Myometrial cell (primary cell): ENCODE results near the gene HAGHL. TPM values are rescaled to one million over a fixed set of nuclear protein-coding genes. Genes with fewer than 3 reads are reported as not detected.

ENCODE experiments used
- total RNA-seq: library from RNA; depleted of rRNA; stranded (reverse); fragments of >200 nt; gene quantifications from 2 replicates; pipeline ENCODE4 v1.2.3, GENCODE V29; 2015

HAGHL gene, protein sequence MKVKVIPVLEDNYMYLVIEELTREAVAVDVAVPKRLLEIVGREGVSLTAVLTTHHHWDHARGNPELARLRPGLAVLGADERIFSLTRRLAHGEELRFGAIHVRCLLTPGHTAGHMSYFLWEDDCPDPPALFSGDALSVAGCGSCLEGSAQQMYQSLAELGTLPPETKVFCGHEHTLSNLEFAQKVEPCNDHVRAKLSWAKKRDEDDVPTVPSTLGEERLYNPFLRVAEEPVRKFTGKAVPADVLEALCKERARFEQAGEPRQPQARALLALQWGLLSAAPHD
- total RNA-seq, result 13.5 and 15.2 TPM in 2 replicates

DNA sequence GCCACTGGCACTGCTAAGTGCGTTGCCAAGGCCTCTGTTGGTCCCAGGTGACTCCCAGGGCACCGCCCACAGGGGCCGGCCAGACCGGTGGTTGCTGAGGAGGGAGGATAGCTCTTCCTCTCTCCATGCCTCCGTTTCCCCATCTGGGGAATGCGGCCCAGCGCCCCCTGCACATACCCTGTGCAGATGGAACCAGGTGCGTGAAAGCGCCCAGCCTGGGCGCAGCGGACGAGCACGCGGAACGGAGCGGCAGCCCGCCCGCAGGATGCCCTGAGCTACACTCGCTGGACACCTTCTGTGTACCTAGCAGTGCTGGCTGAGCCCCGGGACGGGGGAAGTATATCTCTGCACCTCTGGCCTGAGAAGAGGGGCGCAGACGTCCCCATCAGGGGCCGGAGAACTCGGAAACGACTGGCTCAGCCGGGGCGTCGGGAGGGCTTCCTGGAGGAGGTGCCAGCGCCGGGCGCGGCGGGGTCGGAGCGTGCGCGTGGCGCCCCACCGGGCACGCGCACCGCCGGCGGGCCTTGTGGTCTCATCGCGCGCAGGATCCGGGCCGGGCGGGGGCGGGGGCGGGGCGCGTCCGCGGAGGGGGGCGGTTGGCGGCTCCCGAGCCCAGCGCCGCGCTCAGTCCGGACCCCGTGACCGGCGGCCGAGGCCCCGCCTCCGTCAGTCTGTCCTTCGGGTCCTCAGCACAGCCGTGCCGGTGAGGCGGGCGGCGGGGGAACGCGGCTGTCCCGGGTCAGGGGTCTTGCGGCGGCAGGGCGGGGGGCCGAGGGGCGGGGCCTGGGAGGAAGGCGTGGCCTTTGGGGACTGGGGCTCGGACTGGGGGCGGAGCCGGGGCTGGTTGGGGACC lies at the start of gene HAGHL, which contains the start of gene CCDC78:
HAGHL (plus strand) TSS at position 669 of the 853 bp plus-strand sequence. CDS start 404 bp downstream, outside the sequence.
CCDC78 (minus strand) TSS at position 6 of the 853 bp plus-strand sequence. CDS start 76 bp downstream, outside the sequence.

DNA sequence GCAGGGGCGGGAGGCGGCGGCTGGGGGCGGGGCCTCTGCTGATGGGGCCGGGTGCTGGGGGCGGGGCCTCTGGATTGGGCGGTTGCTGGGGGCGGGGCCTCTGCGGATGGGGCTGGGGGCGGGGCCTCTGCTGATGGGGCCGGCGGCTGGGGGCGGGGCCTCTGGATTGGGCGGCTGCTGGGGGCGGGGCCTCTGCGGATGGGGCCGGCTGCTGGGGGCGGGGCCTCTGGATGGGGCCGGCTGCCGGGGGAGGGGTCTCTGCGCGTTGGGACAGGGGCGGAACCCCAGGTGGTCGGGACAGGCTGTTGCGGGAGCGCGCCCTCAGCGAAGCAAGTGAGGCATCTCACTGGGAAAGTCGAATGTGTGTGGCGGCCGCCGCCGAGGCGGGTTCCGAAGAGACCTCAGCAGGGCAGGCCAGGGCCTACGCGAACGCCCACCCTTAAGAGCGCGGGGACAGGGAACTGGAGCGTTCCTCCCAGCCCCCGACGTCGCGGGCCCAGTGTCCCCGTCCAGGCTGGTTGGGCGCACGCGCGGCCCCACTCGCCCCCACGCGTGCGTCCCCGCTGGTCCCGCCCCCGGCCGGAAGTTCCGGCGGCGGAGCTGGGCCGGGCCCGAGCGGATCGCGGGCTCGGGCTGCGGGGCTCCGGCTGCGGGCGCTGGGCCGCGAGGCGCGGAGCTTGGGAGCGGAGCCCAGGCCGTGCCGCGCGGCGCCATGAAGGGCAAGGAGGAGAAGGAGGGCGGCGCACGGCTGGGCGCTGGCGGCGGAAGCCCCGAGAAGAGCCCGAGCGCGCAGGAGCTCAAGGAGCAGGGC lies 46.9 kb upstream of the HAGHL start, which contains the start of gene STUB1:
STUB1 (plus strand) TSS at position 597 of the 811 bp plus-strand sequence; CDS start at position 713, 116 bp downstream.

DNA sequence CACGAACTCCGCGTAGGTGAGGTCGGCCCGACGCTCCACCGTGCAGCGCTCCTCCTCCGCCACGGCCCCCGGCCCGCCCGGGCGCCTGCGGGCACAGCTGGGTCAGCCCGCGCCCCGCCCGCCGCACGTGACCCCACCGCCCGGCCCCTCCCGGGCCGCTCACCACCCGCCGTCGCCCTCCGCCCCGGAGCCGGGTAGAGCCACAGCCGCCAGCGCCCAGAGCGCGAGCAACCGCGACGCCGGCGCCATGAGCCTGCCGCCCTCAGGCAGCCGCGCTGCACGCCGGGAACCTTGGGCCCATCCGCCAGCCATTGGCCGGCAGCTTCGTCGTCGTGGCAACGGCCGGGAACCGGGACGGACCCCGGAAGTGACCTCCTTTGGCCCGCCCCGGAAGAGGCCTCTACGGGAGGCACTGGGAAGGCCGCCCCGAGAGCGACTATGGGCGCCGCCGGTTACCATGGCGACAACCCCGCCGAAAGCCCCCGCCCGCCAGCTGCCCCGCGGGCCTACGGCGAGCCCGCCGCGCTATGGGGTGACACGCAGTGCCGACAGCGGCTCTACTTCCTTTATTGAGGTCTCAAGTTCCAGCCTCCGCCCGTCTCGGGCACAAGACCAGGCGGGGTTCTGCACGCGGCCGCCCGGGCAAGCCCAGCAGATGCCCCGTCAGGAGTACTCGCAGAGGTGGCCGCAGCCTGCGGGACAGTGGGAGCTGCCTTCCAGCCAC lies 42.7 kb upstream of the HAGHL start, which contains the start of gene JMJD8:
JMJD8 (minus strand) TSS at position 264 of the 724 bp plus-strand sequence; CDS start at position 249, 15 bp downstream.

DNA sequence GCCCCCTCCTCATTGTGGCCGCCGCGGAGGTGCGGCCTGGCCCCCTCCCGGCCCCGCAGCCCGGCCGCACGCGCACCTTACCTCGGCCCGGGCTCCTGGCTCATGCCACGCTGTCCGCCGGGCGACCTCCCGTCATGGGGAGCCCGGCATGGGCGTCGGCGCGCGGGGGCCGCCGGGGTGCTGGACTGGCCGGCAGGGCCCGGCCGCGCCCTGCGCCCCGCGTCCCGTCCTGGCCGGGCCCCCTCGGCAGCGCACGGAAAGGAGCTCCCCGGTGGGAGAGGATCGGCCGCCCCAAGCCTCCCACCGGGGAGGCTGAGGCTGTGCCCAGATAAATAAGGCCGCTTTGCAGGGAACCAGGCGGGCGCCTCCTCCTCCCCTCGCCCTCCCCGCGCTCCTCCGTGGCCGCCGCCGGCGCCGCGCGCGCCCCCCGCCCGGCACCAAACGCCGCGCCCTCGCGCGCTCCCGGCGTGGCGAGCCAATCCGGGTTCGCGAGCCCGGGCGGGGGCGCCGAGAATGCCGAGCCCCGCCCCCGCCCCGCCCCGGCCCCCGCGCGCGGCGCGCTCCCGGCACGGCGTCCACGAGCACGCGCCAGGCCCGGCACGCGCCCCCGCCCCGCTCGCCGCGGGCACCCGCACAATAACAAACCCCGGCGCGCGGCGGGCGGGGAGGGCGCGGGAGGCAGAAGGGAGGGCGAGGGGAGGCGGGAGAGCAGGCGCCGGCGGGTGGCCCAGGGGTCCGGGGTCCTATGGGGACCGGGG lies 21.3 kb upstream of the HAGHL start, which contains the start of gene FBXL16:
FBXL16 (minus strand) TSS at position 371 of the 758 bp plus-strand sequence. CDS start 8,396 bp downstream, outside the sequence.

DNA sequence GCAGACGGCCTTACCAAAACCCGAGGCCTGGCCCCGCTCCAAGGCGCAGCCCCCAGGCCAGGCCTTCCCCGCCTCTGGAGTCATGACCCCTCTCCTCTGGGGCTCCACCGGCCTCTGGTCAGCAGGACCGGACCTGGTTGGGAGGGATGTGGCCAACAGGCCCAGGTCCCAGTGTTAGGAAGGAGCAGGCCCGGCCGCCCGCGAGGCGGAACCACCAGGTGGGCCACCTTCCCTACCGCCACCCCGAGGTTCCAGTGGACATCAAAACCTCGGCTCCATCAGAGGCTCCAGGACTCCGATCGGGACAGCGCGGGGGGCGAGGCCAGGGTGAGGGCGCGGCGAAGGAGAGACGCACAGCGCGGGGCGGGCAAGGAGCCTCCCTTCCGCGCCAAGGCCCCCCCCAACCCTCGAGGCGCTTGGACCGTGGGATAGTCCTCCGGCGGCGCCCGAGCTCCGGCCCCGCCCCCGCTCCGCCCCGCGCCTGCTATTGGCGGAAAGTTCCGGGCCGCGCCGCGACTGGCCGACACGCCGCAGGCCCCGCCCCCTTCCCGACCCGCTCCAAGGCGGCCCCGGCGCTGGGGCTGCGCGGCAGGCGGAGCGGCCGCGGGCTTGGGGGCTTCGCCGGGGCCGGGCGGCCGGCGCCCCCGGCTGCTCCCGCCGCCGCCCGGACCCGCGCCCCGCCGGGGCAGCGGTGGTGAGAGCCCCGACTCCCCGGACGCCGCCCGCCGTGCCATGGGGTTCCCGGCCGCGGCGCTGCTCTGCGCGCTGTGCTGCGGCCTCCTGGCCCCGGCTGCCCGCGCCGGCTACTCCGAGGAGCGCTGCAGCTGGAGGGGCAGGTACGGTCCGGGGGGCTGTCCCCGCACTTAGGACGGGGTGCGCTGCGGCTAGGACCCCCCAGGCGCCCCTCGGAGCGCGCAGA lies 12.1 kb upstream of the HAGHL start, which contains the start of gene METRN:
METRN (plus strand) TSS at position 561 of the 919 bp plus-strand sequence; CDS start at position 733, 172 bp downstream.

DNA sequence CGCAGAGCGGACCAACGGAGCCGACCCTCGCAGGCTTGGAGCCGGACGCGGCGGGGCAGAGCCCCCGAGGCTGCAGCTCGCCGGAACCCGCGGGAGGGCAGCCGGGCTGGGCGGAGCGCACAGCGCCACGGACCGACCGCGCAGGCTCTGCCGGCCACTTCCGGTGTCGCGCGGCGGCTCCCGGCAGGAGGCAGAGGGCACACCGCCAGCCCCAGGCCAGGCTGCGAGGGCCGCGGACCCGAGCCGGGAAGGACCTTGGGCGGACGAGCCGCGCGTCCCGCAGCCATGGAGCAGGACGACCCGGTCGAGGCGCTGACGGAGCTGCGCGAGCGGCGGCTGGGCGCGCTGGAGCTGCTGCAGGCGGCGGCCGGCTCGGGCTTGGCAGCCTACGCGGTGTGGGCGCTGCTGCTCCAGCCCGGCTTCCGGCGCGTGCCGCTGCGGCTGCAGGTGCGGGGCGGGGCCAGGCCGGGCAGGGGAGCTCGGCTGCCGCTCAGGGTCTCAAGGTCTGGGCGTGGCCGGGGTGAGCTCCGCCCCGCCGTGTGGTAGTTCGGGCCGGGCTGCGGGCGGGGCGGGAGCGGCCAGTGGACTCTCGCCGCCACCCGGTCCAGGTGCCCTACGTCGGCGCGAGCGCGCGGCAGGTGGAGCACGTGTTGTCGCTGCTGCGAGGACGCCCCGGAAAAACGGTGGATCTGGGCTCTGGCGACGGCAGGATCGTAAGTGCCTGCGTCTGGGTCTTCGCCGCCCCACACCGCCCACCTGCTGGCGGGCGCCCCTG lies 5.7 kb upstream of the HAGHL start, which contains the start of gene ANTKMT:
ANTKMT (plus strand) TSS at position 157 of the 775 bp plus-strand sequence; CDS start at position 286, 129 bp downstream.

DNA sequence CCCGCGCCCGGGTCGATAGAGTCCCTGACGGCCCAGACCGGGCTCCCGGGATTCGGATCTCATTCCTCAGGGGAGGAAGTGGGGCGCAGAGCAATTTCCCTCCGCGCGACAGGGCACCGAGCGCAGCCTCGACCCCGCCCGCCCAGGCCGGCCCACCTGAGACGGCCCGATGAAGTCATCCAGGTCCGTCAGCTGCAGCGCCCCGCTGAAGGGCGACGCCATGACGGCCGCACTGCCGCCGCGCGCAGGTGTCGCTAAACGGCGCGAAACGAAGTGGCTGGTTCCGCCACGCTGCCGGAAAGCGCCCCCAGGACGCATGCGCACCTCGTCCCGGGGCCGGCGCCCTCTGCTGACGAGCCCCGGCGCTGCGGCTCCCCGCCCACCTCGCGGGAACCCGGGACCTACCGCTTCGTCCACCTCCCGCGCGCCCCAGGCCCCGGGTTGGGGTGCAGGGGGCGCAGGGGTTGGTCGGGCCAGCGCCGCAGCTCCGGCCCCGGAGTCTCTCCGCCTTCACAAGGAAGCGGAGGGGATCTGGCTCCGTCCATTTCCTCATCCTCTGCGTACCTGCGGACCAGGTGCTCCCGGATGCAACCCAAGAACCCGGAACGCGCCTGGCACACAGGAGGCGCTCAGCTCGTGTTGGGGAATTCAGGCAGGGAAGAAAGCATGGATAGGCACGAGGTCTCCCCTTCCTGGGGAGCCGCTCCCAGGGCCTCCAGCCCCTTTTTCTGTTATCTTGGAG lies 14.0 kb downstream of the HAGHL start, which contains the start of gene CIAO3:
CIAO3 (minus strand) TSS at position 234 of the 742 bp plus-strand sequence; CDS start at position 222, 12 bp downstream.

DNA sequence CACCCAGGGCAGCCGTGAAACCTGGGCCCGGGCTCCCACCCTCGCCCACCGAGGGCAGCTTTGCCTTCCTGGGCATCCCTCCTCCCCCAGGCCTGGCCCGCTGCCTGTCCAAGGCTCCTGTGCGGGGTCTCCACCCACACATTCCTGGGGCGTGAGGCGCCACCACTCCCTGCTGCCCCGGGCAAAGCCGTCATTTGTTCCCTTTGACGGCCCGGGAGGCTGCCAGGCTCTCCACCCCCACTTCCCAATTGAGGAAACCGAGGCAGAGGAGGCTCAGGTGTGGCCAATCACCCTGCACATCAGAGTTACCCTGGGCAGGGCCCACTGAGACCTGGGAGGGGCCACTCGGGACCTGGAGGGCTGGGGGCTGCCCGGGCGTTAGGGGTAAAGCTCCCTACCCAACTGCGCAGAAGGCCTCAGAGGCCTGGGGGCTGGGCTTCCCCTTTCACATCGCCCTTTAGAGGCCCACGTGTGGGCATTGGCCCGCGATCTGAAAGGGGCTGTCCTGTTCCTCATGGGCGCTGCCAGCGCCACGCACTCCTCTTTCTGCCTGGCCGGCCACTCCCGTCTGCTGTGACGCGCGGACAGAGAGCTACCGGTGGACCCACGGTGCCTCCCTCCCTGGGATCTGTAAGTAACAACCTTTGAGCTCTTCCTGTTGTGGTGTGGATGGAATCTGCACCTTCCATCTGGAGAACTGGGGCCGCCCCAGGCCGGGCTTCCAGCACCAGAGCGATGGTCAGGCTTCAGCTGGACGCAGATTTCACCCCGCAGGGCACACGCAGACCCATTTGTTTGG lies 33.8 kb downstream of the HAGHL start, which contains the start of gene MSLN:
MSLN (plus strand) TSS at position 190 of the 799 bp plus-strand sequence. CDS start 1,947 bp downstream, outside the sequence.

Other genes starting within 250 kb of the HAGHL start
- 34.9 and 35.8 TPM in 2 replicates for gene CAPN15, start 199.4 kb upstream of the HAGHL start, total RNA-seq
- not detected in 2 replicates for gene PRR35, start 166.7 kb upstream of the HAGHL start, total RNA-seq
- 2.8 and 3.2 TPM in 2 replicates for gene NHLRC4, start 160.1 kb upstream of the HAGHL start, total RNA-seq
- 37.4 and 48.4 TPM in 2 replicates for gene PIGQ, start 157.1 kb upstream of the HAGHL start, total RNA-seq
- 19.0 TPM in 2 replicates for gene RAB40C, start 137.0 kb upstream of the HAGHL start, total RNA-seq
- gene WFIKKN1, start 96.1 kb upstream of the HAGHL start, total RNA-seq, result 0.86 TPM in 1 of 2 replicates, not detected in the other
- 103 and 185 TPM in 2 replicates for gene METTL26, start 90.8 kb upstream of the HAGHL start, total RNA-seq
- 25.0 and 28.8 TPM in 2 replicates for gene MCRIP2, start 85.3 kb upstream of the HAGHL start, total RNA-seq
- gene WDR90, start 77.7 kb upstream of the HAGHL start, total RNA-seq, result 17.6 and 19.3 TPM in 2 replicates
- gene RHOT2, start 59.0 kb upstream of the HAGHL start, total RNA-seq, result 47.0 and 48.7 TPM in 2 replicates
- gene RHBDL1, start 51.4 kb upstream of the HAGHL start, total RNA-seq, result 0.58 and 2.7 TPM in 2 replicates
- gene STUB1, start 46.7 kb upstream of the HAGHL start, total RNA-seq, result 263 and 336 TPM in 2 replicates
- gene JMJD8, start 42.8 kb upstream of the HAGHL start, total RNA-seq, result 71.1 and 94.3 TPM in 2 replicates
- 9.5 and 12.8 TPM in 2 replicates for gene WDR24, start 36.7 kb upstream of the HAGHL start, total RNA-seq
- gene FBXL16, start 21.3 kb upstream of the HAGHL start, total RNA-seq, result 0.53 and 1.2 TPM in 2 replicates
- 83.3 and 122 TPM in 2 replicates for gene METRN, start 12.0 kb upstream of the HAGHL start, total RNA-seq
- gene ANTKMT, start 6.0 kb upstream of the HAGHL start, total RNA-seq, result 32.1 and 40.9 TPM in 2 replicates
- gene CCDC78, start 663 bp upstream of the HAGHL start, total RNA-seq, result 0.29 and 0.71 TPM in 2 replicates
- 31.7 and 32.4 TPM in 2 replicates for gene CIAO3, start 13.9 kb downstream of the HAGHL start, total RNA-seq
- gene MSLN, start 33.6 kb downstream of the HAGHL start, total RNA-seq, result 0.53 and 0.86 TPM in 2 replicates
- 25.7 and 38.1 TPM in 2 replicates for gene RPUSD1, start 61.3 kb downstream of the HAGHL start, total RNA-seq
- gene CHTF18, start 61.5 kb downstream of the HAGHL start, total RNA-seq, result 14.4 and 17.4 TPM in 2 replicates
- gene GNG13, start 73.6 kb downstream of the HAGHL start, total RNA-seq, result not detected in 2 replicates
- 21.6 and 22.5 TPM in 2 replicates for gene LMF1, start 243.9 kb downstream of the HAGHL start, total RNA-seq